Spleen (tissue), 7 donors: ENCODE results near the gene CCNQ.

ENCODE experiments used
- POLR2A ChIP-seq, 3 donors: fragments of 450-650 bp; IDR thresholded peaks; one replicate each; pipeline ENCODE4 v1.5.1; 2017; ENCODE audit warnings: antibody characterized with exemption in 3 of 3, mild to moderate bottlenecking in 1 of 3
- POLR2AphosphoS5 ChIP-seq, 3 donors: sonication (generic); formaldehyde crosslinking; IDR thresholded peaks; one replicate each; pipeline ENCODE4 v1.5.1; 2017; ENCODE audit warnings: antibody characterized with exemption in 3 of 3
- TF ChIP-seq, protein P1 (sequence below), 11 experiments: fragments of 200-600 bp in 7 of 11; fragments of 450-650 bp in 4 of 11; sonication (generic) in 4 of 11; IDR thresholded peaks in 8 of 11; conservative IDR thresholded peaks in 3 of 11; 1 replicate in 7 of 11; 2 replicates in 4 of 11; pipeline versions ENCODE4 v1.4.0 to v1.8.0; 2016 to 2021; ENCODE audit warnings: antibody characterized with exemption in 11 of 11, inconsistent platforms in 4 of 11, mild to moderate bottlenecking in 1 of 11
- donor health status: DM: no; HTN: no; CAD: no; lungs with moderate emphysema.
- donor health status: DM: no; HTN: no; CAD: no.
- donor health status: DM: no; HTN: no; CAD: no.

- TF ChIP-seq POLR2AphosphoS5 (IDR thresholded peaks at IDR 0.05) (no peak), POLR2A (IDR thresholded peaks at IDR 0.05) (no peak)
- TF ChIP-seq, protein P1, sequence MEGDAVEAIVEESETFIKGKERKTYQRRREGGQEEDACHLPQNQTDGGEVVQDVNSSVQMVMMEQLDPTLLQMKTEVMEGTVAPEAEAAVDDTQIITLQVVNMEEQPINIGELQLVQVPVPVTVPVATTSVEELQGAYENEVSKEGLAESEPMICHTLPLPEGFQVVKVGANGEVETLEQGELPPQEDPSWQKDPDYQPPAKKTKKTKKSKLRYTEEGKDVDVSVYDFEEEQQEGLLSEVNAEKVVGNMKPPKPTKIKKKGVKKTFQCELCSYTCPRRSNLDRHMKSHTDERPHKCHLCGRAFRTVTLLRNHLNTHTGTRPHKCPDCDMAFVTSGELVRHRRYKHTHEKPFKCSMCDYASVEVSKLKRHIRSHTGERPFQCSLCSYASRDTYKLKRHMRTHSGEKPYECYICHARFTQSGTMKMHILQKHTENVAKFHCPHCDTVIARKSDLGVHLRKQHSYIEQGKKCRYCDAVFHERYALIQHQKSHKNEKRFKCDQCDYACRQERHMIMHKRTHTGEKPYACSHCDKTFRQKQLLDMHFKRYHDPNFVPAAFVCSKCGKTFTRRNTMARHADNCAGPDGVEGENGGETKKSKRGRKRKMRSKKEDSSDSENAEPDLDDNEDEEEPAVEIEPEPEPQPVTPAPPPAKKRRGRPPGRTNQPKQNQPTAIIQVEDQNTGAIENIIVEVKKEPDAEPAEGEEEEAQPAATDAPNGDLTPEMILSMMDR (IDR thresholded peaks at IDR 0.05 in 8 of 11, conservative IDR thresholded peaks at IDR 0.05 in 3 of 11): no peak
These were observed 11.9 kb upstream of the CCNQ start for GRCh38 chrX:153610836-153611213.
